ENCODE data around the gene NPAS3.

NPAS3 gene

DNA sequence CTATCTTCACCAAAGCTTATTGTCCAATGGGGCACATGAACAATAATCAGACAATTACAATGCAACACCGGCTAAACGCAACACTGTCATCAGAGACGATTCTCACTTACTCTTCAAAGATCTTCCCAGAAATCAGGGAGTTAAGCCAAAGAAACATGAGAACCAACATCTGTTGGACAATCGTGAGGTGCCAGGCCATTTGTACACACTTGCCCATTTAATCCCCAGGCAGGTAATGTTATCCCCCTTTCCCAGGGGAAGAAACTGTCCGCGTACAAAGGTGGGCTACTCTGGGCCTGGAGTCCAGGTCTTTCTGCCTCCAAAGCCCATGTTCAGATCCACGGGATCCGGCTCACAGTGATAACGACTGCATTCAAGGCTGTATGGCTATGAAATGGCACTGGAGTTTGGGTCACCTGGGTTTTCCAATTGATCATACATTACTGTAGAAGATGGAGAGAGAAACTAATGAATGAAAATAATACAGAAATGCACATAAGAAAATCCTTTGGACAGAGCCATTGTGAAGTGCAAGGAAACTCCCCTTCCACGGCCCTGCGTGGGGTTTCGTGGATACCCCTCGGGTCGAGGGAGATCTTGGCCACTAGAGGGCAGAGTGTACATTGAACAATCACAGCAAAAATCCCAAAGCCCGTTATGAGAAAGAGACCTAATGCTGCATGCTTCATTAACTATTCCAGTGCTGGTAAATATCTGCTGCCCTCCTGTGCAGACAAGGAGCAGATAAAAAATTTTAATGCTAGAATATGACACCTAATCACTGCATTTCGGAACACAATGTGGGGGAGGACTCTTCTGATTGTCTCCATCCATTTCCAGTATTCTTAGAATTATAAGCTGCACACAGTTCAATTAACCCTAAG lies 900.8 kb downstream of the NPAS3 start:
- DNase-seq (ENCODE audit: low spot score) = peak; percentile 55

DNA sequence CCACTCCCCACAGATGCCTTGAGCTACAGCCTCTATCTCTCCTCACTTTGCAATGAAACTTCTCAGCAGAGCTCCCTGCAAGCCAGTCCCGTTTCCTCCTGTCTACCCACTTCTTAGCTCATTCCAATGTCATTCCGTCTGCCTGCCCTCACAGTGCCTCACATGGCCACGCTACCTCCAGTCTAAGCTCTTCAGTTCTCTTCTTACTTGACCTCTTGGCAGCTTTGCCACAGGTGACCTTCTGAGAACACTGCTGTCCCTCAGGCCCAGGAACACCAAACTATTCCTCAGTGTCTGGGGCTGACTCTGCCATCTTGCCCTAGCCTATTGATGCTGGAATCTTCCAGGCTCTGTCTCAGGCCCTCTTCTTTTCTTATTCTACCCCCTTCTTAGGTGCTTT lies 902.1 kb downstream of the NPAS3 start:
- DNase-seq (ENCODE audit: low spot score) = no peak

DNA sequence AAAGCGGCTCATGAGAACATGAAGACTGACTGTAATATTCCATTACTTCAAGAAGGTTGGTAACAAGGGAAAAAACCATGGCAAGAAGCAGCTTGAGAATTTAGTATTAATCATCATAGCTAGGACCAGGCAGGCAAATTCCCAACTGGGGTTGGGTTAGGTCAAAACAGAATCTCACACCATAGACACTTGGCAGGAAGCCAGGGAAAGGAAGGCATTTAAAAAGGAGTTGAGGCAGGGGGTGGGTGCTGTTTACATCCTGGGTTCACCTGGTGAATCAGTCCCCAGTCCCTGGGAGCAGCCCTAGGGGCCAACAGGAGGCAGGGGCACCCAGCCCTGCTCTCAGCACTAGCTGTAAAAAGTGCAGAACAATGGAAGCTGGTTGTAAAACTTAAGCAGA lies 903.6 kb downstream of the NPAS3 start:
- no peak for DNase-seq (ENCODE audit: low spot score)

DNA sequence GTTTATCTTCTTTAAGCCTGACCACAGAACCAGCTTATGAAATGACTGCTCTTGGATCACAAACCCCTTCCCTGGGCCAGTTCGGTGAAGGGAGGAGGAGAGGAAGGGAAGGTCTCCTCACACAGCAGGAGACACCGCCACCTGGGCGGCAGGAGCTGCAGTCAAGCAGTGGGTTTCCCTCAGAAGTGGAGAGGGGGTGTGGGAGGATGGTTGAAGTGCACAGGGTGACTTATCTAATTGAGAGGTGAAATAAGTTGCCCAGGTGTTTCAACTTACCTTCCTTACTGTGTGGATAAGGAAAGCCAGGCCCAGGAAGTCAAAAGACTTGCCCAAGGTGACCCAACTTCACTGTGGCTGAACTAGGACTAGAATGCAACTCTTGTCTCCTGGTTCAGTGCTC lies 905.4 kb downstream of the NPAS3 start:
- DNase-seq (ENCODE audit: low spot score) = no peak

DNA sequence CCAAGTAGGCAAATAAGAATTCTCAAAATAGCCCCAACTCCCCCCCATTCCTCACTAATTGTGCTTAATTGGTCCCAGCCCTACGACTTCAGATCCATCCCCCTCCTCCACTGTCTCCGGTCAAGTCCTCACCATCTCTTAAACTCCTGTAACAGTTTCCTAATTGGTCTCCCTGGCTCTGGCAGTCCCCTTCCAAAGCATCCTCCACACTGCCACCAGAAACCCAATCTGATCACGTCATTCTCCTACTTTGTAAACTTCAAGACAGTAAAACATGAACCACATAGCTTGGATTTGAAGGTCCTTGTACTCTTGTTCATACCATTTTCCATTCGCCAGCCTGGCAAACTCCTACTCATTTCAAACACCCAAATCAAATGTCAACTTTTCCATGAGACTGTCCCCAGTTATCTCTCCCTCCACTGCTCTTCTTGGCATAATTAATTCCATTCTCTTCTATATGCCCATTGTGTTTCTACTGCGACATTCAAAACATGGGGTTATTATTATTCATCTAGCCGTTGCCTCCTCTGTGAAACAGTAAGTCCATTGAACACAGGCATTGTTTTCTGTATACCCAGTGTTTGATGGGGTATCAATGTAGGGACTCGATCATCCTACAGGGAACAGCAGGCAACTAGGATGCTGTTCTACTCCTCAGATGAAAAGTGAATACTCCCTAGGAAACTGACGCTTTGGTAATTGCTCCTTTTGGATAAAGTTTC lies 907.6 kb downstream of the NPAS3 start:
- DNase-seq (ENCODE audit: low spot score) = no peak

DNA sequence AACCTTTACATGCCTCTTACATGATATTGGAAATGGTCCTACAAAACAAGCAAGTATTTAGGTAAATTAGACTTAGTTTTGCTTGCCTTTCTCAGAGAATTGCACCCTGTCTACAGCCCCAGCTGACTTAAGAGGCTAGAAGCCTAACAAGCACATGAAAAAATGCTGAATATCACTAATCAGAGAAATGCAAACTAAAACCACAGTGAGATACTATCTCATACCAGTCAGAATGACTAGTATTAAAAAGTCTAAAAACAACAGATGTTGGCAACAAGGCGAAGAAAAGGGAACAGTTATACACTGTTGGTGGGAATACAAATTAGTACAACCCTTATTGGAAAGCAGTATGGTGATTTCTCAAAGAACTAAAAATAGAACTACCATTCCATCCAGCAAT lies 908.4 kb downstream of the NPAS3 start:
- no peak for DNase-seq (ENCODE audit: low spot score)

DNA sequence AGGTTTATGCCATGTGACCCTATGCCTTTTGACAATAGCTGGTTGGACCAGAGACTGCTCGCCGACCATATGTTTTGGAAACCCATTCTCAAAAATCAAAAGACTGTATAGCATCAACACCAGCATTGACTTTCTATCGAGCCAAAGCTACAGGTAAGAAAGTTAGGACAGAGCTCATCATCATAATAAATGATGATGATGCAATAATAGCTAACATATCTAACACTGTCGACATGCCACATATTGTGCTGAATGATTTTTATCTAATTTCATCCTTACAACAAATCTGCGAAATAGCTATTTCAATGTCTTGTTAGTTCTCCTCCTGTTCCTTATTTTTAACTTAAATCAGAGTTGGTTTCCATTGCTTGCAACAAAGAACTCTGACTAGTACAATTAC lies 909.3 kb downstream of the NPAS3 start:
- DNase-seq (ENCODE audit: low spot score) = no peak

DNA sequence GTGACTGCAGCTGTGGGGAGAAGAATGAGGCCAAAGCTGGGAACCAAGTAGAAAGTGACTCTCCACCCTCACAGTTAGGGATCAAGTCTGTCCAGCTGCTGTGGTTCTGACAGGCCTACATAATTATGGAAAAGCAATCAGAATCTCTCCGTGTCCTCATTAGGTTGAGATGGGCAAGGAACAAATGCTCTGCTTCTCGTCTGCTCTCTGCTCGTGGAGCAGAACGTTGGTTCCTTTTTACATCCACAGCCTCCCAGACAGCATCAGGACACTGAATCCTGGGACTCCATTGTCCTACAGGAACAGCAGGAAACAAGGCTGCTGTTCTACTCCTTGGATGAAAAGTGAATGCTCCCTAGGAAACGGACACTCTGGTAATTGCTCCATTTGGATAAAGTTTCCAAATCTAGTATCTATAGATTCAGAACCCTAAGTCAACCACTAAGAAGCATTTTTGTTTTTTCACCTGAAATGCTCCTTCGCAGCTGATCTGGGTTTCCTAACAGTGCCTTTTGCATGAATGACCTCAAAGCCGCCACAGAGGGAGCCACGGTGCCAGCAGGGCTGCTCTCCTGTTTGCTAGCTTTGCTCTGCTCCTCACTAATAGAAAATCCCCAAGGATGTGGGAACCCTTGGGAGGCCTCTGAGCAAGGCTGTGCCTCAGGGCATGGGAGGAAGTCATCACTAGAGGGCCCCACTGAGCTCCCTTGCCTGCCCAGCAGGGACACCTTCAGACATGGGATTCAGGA lies 910.2 kb downstream of the NPAS3 start:
- DNase-seq (ENCODE audit: low spot score) = peak; percentile 22

DNA sequence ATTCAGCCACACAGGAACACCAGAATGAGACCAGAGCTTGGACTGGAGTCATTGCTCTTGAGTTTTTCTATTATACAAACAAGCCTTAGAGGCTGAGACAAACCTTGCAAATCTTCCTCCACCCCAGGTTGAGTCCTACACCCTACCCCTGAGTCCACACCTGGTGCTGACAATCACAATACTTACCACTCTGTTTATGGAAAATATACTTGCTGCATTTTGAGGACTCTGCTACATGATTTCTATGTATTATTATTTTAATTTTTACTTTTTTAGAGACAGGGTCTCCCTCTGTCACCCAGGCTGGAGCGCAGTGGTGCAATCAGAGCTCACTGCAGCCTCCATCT lies 910.7 kb downstream of the NPAS3 start:
- DNase-seq (ENCODE audit: low spot score) = no peak

DNA sequence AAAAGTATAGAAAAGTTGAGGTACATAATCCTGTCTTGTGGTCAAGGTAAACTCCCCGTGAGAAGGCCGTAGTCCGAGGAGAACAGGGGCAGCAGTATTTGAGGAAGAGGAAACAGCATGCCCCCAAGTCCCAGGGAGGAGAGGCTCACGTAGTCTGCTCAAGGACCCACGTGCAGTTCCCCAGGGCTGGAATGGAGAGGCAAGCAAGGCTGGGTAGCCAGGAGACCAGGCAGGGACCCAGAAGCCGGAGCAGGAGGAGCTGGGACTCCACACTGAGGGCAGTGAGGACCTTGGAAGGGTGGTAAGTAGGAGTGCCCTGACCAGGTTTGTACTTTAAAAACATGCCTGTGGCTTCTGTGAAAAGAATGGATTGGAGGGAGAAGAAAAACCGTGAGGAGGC lies 912.1 kb downstream of the NPAS3 start:
- DNase-seq (ENCODE audit: low spot score) = no peak

DNA sequence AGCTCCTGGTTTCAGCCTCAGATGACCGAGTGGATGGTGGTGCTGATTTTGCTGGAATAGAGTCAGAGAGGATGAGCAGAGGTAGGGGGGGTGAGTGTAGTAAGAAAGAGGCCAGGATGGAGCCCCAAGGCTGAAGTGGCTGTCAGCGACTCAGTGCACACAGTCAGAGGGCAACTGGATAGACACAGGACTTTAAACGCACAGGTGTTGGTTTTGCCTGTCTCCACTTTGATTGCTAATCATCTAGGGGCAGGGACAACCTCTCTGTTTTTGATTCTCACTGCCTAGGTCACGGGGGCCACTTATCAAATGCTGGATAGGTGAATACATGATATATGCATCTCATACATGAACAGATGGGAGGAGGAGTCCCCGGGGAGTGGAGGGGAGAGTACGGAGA lies 912.7 kb downstream of the NPAS3 start:
- no peak for DNase-seq (ENCODE audit: low spot score)

DNA sequence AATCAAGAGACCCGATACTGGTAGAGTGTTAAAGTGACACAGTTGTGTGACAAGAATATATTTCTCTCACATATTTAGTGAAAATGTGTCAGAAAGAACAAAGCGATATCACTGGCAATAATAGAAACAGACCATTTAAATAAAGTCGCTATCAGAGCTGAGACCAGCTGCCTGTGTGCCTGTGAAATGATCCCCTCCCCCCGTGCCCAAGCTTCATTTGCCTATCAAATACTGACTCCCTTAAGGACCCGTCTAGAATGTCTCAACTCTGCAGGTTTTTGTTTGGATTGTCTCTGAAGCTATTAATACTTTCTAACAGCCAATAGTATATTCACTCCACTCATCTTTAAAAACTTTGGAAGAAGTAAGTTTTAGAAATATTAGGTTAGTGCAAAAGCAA lies 913.3 kb downstream of the NPAS3 start:
- no peak for DNase-seq (ENCODE audit: low spot score)
